HG02885 (cell line): ENCODE data around the gene ME3.
A peak's percentile ranks its signal among the peaks of the same experiment; 100 is the strongest.

Experiments
- ATAC-seq: cut with Tn5 transposase; IDR thresholded peaks from one replicate; pipeline ENCODE4 v1.9.1; 2021; ENCODE audit warnings: mild to moderate bottlenecking; ENCODE audit not compliant: unreplicated experiment, poor library complexity

Gene ME3

GRCh38 chr11:86476109-86476861 lies 196.1 kb downstream of the ME3 start:
- ATAC-seq = no peak

DNA sequence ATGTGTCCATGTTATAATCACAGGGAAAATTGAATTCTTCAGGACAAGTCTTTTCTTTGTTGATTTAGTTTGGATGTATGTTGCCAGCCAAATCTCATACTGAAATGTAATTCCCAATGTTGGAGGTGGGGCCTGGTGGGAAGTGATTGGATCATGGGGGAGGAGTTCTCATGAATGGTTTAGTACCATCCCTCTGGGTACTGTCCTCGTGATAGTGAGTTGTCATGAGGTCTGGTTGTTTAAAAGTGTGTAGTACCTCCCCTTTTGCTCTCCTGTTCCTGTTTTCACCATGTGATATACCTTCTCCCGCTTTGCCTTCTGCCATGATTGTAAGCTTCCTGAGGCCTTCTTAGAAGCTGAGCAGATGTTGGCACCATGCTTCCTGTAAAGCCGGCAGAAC lies 197.4 kb downstream of the ME3 start:
- no peak for ATAC-seq

DNA sequence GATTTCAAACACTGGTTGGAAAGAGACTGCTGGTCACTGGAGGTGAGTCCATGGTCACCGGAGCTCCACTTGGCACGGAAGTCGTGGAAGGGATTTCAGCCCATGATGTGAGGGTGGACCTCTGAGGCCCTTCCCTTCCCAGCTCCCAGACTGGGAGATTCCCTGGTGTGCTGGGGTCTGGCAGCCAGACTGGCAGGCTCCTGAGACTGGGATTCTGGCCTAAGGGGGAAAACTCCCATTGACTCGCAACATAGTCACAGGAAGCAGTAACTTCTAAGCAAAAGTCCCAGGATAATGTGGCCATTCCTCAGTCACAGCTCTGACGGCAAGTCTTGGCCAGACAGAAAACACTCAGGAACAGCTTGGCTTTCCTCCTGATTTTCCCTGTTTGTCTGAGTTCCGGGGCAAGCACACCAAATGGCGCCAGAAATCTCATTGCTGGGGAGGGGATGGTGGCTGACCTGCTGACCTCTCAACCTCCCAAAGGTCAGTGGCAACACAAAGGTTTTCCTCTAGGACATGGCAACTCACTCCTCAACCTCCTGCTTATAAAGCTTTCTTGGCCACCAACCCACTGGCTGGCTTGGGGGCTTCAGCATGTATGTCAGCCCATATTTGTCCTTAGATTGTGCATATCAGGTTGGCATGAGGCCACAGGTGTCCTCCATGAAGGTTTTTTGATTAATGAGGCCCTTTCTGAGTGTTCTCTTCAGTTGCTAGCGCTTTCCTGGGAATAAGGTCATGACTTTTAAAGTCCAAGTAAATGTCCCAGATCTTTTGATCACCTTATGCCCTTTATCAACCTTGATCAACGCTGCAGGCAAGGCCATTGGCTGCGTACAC lies 198.2 kb downstream of the ME3 start:
- ATAC-seq = no peak

DNA sequence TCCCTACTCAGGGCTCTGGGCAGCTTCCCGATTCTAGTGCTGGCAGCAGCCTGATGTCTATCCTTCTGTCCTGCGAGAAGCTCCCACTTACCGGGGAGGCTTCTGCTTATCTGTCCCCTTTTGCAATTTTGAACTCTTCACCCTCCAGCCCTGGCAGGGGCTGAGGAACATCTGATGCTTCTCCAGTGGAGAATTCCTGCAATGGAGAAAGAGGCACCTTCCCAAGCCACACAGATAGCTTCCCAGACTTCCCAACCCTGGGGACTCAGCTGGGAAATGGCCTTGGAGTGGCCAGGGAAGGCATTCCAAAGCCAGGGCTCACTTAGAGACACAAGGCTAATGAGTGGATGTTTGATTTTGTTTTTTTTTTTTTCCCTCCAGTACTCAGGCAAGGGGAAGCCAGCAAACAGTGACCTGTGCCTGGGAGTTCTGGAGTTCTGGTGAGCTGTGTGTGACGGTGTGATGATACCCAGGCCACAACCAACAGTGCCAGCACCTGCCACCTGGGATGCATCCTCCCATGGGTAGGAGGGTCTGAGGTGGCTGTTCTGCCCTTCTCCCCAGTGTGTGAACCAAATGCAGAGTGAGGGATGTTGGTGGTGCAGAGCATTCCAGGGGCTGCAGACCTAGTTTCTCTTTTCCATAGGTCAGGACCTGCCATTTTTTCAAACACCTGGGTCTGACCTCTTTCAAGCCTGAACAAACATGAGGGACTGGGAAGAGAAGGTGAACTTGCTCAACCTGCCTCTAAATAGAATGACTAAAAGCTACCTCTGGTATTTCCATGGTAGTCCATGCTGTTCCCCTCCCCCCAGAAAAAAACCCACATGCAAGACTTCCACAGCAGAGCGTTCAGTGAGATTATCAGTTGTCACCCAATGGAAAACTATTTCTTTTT lies 202.7 kb downstream of the ME3 start:
- ATAC-seq = no peak

DNA sequence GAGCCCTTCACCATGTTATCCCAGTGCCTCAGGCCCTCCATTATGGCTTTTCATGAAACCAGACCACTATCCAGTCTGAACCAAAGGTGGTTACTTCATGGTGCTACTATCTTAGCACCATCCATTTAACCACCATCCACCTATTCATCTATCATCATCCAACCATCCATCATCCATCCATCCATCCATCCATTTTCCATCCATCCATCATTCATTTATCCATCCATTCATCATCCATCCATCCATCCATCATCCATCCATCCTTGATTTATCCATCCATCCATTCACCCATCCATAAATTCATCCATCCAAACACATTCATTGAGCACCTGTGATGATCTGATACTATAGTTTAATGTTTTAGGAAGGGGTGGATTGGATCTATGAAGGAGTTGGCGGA lies 204.2 kb downstream of the ME3 start:
- ATAC-seq = no peak

DNA sequence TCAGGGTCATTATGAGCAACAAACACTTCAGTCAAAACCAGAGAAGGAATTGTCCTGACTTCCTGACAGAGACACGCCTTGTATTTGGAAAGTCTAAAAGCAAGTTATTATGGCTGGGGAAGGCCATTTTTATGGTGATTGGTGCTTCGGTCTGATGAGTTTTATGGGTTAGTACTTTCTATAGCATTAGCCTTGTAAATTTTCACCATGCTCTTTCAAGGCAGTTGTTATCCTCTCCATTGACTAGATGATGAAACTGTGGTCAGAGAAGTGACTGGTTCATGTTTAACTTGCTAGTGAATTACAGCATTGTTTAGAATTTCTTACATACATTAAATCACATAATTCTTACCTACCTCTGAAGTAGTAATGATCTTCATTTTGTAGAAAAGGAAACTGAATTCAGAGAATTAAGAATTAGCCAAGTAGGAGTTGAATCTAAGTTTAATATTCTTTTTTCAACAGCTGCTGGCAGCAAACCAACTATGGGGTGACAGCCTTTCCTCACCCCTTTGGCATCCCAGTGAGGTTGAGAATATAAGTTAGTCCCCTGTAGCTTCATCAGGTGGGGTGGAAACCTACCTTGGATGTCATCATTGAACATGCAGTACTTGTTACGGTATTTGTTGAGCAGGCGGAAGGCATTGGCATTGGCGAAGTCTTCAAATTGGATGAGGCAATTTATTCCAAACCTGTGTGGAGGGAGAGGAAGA lies 207.8 kb downstream of the ME3 start:
- no peak for ATAC-seq

- ATAC-seq = no peak
These were observed 208.5 kb downstream of the ME3 start for GRCh38 chr11:86463955-86464354.

GRCh38 chr11:86463120-86463519 lies 209.3 kb downstream of the ME3 start:
- ATAC-seq = no peak

DNA sequence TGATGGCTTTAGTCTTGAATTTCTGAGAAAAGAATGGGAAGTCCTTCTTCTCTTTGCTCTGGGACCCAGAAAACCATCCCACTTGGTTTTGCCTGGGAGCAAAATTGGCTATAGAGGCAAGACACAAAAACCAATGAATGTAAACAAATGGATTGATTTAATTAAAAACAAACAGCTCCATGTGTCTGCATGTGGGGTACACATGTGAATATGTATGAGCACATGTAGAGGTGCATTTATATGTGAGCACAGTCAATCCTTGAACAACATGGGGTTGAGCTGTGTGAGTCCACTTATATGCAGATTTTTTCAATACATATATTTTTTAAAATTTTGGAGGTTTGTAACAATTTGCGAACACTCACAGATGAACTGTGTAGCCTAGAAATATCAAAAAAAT lies 210.5 kb downstream of the ME3 start:
- no peak for ATAC-seq

GRCh38 chr11:86460461-86461385 lies 211.7 kb downstream of the ME3 start:
- ATAC-seq = no peak

DNA sequence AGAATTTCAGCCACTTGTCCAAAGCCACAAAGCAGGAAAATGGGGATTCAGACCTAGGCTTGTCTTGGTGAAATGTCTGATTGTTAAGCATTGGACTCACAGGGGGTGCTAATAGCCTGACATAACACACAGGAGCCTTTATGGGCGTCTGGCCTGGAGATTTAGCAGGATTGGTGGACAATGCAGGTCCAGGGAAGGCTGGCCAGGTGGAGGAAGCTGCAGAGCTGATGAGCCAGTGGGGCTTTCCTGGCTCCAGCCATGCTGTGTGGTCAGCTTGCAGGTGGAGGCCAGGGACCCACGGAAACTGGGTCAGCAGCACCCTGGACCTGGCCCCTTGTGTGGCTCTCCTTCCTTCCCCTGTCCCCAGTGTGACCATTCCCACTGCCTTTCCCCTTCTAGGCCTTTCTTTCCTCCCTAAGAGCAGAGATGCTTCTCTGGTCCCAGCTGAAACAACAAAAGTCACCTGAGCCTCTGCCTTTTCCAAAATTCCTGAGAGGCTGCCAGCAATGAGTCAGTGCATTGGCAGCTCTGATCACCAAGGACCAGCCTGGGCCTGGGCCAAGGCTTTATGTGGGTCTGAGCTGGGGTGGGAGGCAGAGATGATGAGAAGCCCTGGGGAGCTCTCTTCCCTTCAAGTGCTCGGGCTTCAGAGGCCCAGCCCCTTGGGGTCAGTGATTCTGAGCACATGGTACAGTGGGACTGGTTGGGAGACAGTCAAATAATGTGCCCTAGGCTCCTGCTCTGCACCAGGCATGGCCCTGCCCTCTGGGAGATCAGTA lies 212.5 kb downstream of the ME3 start:
- ATAC-seq = no peak

GRCh38 chr11:86459002-86459385 lies 213.4 kb downstream of the ME3 start:
- ATAC-seq = no peak

- no peak for ATAC-seq
These were observed 214.0 kb downstream of the ME3 start for GRCh38 chr11:86458294-86459001.

- peak; percentile 77 for ATAC-seq
These were observed 216.1 kb downstream of the ME3 start for GRCh38 chr11:86456075-86456939.

DNA sequence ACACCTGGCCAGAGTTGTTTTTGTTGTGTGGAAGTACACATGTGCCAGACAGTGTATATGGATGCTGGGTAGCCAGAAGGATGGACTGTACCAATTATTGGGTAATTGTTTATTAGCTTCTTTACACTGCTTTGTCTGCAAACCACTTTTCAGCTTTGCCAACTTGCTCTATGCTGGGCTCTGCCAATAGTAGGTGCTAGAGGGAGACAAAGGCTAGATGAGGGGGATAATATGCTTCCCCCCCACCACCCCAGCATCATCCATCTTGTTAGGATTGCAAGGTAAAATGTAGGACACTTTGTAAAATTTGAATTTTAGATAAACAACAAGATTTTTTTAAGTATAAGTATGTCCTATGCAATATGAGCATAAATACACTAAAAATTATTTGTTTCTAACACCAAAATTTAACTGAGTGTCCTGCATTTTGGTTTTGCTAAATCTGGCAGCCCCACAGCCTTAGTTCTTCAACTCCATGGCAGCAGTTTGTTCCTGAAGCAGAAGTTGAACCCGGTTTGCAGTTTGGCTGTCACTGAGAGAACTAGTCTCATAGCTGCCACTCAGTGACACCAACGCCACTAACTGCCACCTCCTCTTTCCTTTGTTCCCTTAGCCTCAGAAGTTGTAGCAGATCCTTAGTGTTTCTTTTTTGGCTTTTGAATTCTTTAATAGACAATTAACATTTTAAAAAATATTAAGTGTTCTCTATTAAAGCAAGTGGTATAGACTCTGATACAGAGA lies 219.0 kb downstream of the ME3 start:
- ATAC-seq = peak; percentile 40

- ATAC-seq = no peak
These were observed 222.3 kb downstream of the ME3 start for GRCh38 chr11:86449993-86450629.
